A673 (cell line): ENCODE data around the gene BEST4. TPM values are rescaled to one million over a fixed set of nuclear protein-coding genes. Genes with fewer than 3 reads are reported as not detected.
"Not testable (repeated sequence)": the region's sequence is repeated elsewhere in the genome, so short reads cannot be mapped to it uniquely, and the experiment has no call there.

Experiments
- BruUV-seq: library from RNA; stranded (reverse); fragments of 400-500 nt; replicated peaks from 2 replicates; lab custom pipeline; 2021; lab: Mats Ljungman, UMichigan
- CTCF ChIA-PET: fragments of 300-600 bp; sonication (Branson Sonifier 250); formaldehyde crosslinking; loops from one replicate; lab custom pipeline; 2022; ENCODE audit warnings: antibody characterized with exemption; lab: Charles Lee
- POLR2A ChIA-PET: fragments of 300-600 bp; sonication (Branson Sonifier 250); formaldehyde crosslinking; loops from one replicate; lab custom pipeline; 2022; ENCODE audit warnings: antibody characterized with exemption; ENCODE audit not compliant: low non-redundant PET; lab: Charles Lee
- DNase-seq: peaks from one replicate; pipeline ENCODE4 v3.0.0-alpha.2; 2015; ENCODE audit warnings: low spot score
- H3K27ac ChIP-seq: fragments of 200-600 bp; sonication (generic); 2 replicates; pipeline ENCODE4 v1.5.1; 2016; ENCODE audit warnings: mixed run types, low read depth, mild to moderate bottlenecking, mixed read lengths, antibody characterized with exemption, low read length; ENCODE audit not compliant: poor library complexity, severe bottlenecking
- H3K27me3 ChIP-seq: fragments of 200-600 bp; sonication (generic); replicated peaks from 2 replicates; pipeline ENCODE4 v1.6.1; 2017; ENCODE audit warnings: mixed run types, low read depth, mild to moderate bottlenecking, mixed read lengths, antibody characterized with exemption, low read length; ENCODE audit not compliant: insufficient read depth, poor library complexity
- H3K36me3 ChIP-seq: fragments of 200-600 bp; sonication (generic); 2 replicates; pipeline ENCODE4 v1.6.1; 2016; ENCODE audit warnings: mixed run types, mild to moderate bottlenecking, mixed read lengths, antibody characterized with exemption, low read length; ENCODE audit not compliant: insufficient read depth, poor library complexity, severe bottlenecking
- H3K4me1 ChIP-seq: fragments of 200-600 bp; sonication (generic); 2 replicates; pipeline ENCODE4 v1.6.1; 2017; ENCODE audit warnings: mixed run types, mild to moderate bottlenecking, mixed read lengths, antibody characterized with exemption, low read length; ENCODE audit not compliant: insufficient read depth, poor library complexity, severe bottlenecking
- H3K4me3 ChIP-seq: fragments of 200-600 bp; sonication (generic); 2 replicates; pipeline ENCODE4 v1.5.1; 2016; ENCODE audit warnings: low read depth, mixed run types, mild to moderate bottlenecking, mixed read lengths, low read length; ENCODE audit not compliant: poor library complexity, severe bottlenecking
- H3K9me3 ChIP-seq: fragments of 200-600 bp; sonication (generic); 2 replicates; pipeline ENCODE4 v1.6.1; 2016; ENCODE audit warnings: mixed run types, low read depth, mild to moderate bottlenecking, mixed read lengths, antibody characterized with exemption, low read length; ENCODE audit not compliant: poor library complexity, severe bottlenecking
- CTCF ChIP-seq: fragments of 300-800, 200-600 bp; sonication (generic); conservative IDR thresholded peaks from 2 replicates; pipeline ENCODE4 v1.5.1; 2017; ENCODE audit warnings: low read depth, mild to moderate bottlenecking, antibody characterized with exemption, low read length, moderate library complexity, mixed read lengths
- EZH2 ChIP-seq: fragments of 200-600 bp; sonication (generic); IDR thresholded peaks from 2 replicates; pipeline ENCODE4 v1.6.1; 2017; ENCODE audit warnings: borderline replicate concordance, low read depth, mild to moderate bottlenecking, mixed read lengths, antibody characterized with exemption, low read length; ENCODE audit not compliant: poor library complexity, severe bottlenecking
- intact Hi-C: fragments of 100-400 bp; cut with micrococcal nuclease; formaldehyde crosslinking; loops from one replicate; pipeline ENCODE4 v1.10.0; 2022; ENCODE audit not compliant: unreplicated experiment
- total RNA-seq: library from RNA; stranded (reverse); gene quantifications from 2 replicates; pipeline ENCODE4 v1.2.3, GENCODE V29; 2021

The BEST4 gene
- total RNA-seq, 1 experiment from 2014 or later = not detected

GRCh38 chr1:44827197-44828002 is 39.4 kb upstream of the BEST4 start:
- Histone ChIP-seq H3K27ac (no peak overlapping the region), H3K9me3 (no peaks in the 10 kb centered on the region), H3K36me3 (no peaks in the 10 kb centered on the region), H3K4me3 (no peak overlapping the region), H3K27me3 (no peaks in the 10 kb centered on the region), H3K4me1 (peaks cover 13% of the 10 kb centered on the region)
- intact Hi-C loops = no loop called here
- TF ChIP-seq EZH2 (no peak), CTCF (no peak)
- CTCF ChIA-PET = interaction anchor here (0.5 kb wide), 1 partner anchor 28 kb away, joined by 3 read pairs; the partner anchor contains the start of gene PLK3
- BruUV-seq = no TSS peak
- DNase-seq = no peak
- POLR2A ChIA-PET = no interaction called here

GRCh38 chr1:44826375-44827196 is 38.6 kb upstream of the BEST4 start:
- DNase-seq = no peak
- no peaks in the 10 kb centered on the region for H3K9me3 ChIP-seq
- no TSS peak for BruUV-seq
- intact Hi-C loops = no loop called here
- no peaks in the 10 kb centered on the region for H3K36me3 ChIP-seq
- H3K4me1 ChIP-seq = peaks cover 11% of the 10 kb centered on the region
- no peaks in the 10 kb centered on the region for H3K27me3 ChIP-seq
- POLR2A ChIA-PET = interaction anchor here (0.6 kb wide), 1 partner anchor 1817 kb away, joined by 3 read pairs; no protein-coding TSS in a partner anchor
- TF ChIP-seq EZH2 (no peak), CTCF (no peak)
- CTCF ChIA-PET = no interaction called here
- no peak overlapping the region for H3K27ac ChIP-seq
- H3K4me3 ChIP-seq = no peak overlapping the region

GRCh38 chr1:44824392-44824791 is 36.4 kb upstream of the BEST4 start:
- POLR2A ChIA-PET, H3K4me1 ChIP-seq, H3K4me3 ChIP-seq, CTCF ChIA-PET, BruUV-seq, H3K9me3 ChIP-seq, H3K27ac ChIP-seq, DNase-seq, H3K27me3 ChIP-seq, H3K36me3 ChIP-seq, intact Hi-C loops: not testable (repeated sequence)
